Measurements from ENCODE around the gene NBPF1.
"Not testable (repeated sequence)": the region's sequence is repeated elsewhere in the genome, so short reads cannot be mapped to it uniquely, and the experiment has no call there.

DNA sequence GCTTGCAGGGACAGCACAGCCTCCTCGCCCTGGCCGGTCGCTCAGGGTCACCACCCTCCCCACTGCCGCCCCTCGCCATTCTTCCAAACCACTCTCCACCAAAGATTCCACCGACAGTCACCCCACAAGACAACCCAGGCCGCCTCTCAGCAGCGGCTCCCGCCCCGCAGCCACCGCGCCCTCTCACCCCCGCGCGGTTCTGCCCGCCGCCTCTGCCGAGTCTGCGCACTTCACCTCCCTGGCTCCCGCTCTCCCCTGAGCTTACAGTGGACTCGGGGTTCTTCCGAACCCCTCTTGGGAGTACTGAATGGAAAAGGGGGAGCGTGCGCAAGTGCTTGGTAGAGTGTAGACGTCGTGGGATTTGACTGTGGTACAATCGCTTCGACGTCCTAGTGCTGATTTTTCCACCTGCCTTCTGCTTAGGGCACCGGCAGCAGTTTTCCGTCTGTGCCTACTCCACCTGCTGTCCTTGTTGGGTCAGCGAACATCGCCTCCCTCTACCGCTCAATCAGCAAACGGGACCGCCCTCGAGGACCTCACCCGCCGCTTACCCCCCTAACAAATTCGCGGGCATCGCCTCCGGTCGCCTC lies 79.0 kb downstream of the NBPF1 start:
- not testable (repeated sequence) for TF ChIP-seq CTCF, EZH2, EZH2phosphoT487 (IDR thresholded peaks at IDR 0.05)

Data from neural progenitor cell (in vitro differentiated cells).